ENCODE results near the gene C11orf21. TPM values are rescaled to one million over a fixed set of nuclear protein-coding genes. Genes with fewer than 3 reads are reported as not detected.

C11orf21 gene
- total and polyA plus RNA-seq, 2 of the 8 experiments (the other 6 are each of a cell fraction or from before 2014, with no cell fraction given) = not detected

DNA sequence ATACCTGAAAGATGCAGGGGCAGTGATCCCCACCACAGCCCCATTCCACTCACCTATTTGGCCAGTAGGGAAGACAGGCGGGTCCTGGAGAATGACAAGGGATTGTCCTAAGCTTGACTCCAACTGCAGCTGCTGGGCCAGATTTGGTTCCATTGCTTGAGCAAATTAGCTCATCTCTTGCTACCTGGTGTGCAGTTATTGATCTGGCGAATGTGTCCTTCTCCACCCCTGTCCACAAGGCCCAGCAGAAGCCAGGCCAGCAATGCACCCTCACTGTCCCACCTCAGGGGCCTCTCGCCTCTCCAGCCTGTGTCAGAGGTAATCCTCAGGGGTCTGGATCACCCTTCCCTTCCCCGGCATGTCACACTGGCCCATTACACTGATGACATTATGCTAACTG lies 23.4 kb upstream of the C11orf21 start:
- CTCF ChIA-PET (ENCODE audit: partially characterized antibody) = interaction anchor here (0.6 to 2.2 kb wide), 3 partner anchors 8 to 20 kb away, joined by 3 to 10 read pairs (median 4); no protein-coding TSS in a partner anchor
- Histone ChIP-seq H3K4ac (replicated peaks; ENCODE audit: insufficient read length, low read depth, low read length) (no peak overlapping the region), H2BK15ac (ENCODE audit: low read length) (no peak overlapping the region), H4K5ac (ENCODE audit: insufficient read length, low read depth, low read length) (no peak overlapping the region), H2BK5ac (ENCODE audit: low read depth, low read length) (no peak overlapping the region), H3K79me1 (ENCODE audit: low read depth, low read length) (no peaks in the 10 kb centered on the region), H3K27ac (ENCODE audit: low read depth, low read length) (no peak overlapping the region), H2AK5ac (ENCODE audit: low read depth, low read length) (no peak overlapping the region), H4K91ac (replicated peaks; ENCODE audit: insufficient read length, low read length) (no peak overlapping the region), H3K23ac (ENCODE audit: insufficient read length) (no peak overlapping the region), H3K36me3 (ENCODE audit: control insufficient read depth in 2 of 4, insufficient read depth in 4 of 4, low read length in 3 of 4) (no peaks in the 10 kb centered on the region), H3K56ac (replicated peaks; ENCODE audit: insufficient read length, low read depth, low read length) (no peak overlapping the region), H2BK20ac (ENCODE audit: low read length) (no peak overlapping the region), H3K9me3 (ENCODE audit: insufficient read depth in 2 of 2, low read depth in 1 of 2, low read length in 1 of 2) (peaks cover 0 to under 1% of the 10 kb centered on the region in 2 experiments; a peak in 1 of 4 replicates), H3K4me3 (ENCODE audit: extremely low read depth in 1 of 4, insufficient read depth in 2 of 4, low read depth in 3 of 4, low read length in 4 of 4) (no peak overlapping the region), H4K20me1 (replicated peaks in 1 of 2; ENCODE audit: control insufficient read depth in 1 of 2, insufficient read depth in 2 of 2, low read length in 2 of 2) (no peaks in the 10 kb centered on the region), H3K9ac (replicated peaks in 1 of 4; ENCODE audit: extremely low read depth in 1 of 4, low read depth in 3 of 4, low read length in 3 of 4) (no peak overlapping the region), H3K4me1 (replicated peaks in 1 of 4; ENCODE audit: control insufficient read depth in 3 of 4, insufficient read depth in 4 of 4, low read length in 3 of 4) (no peaks in the 10 kb centered on the region), H3K23me2 (ENCODE audit: low read depth, low read length) (no peaks in the 10 kb centered on the region), H3K18ac (ENCODE audit: extremely low read depth, low read length) (no peak overlapping the region), H2BK120ac (replicated peaks; ENCODE audit: low read depth, low read length) (no peak overlapping the region), H3K79me2 (ENCODE audit: control insufficient read depth in 1 of 2, insufficient read depth in 2 of 2, low read length in 2 of 2) (no peaks in the 10 kb centered on the region), H2AFZ (ENCODE audit: low read length) (no peak overlapping the region), H3K4me2 (ENCODE audit: insufficient read depth in 1 of 2, low read depth in 2 of 2, low read length in 2 of 2) (no peak overlapping the region), H4K8ac (ENCODE audit: extremely low read depth, insufficient read depth, low read length) (no peak overlapping the region), H3K14ac (ENCODE audit: insufficient read length) (no peak overlapping the region), H3K27me3 (replicated peaks in 1 of 4; ENCODE audit: control insufficient read depth in 3 of 4, extremely low read depth in 1 of 4, insufficient read depth in 3 of 4, low read length in 3 of 4) (no peaks in the 10 kb centered on the region), H2BK12ac (ENCODE audit: low read depth, low read length) (no peak overlapping the region)
- DNase-seq (ENCODE audit: low read depth in 1 of 2, low spot score in 2 of 2) (no peak), FAIRE-seq (no peak)
- WGBS, 2 experiments (ENCODE audit: extremely low coverage in 1 of 2, insufficient coverage in 1 of 2, insufficient read length in 1 of 2, insufficient replicate concordance in 2 of 2, low coverage in 1 of 2, low lambda C conversion rate in 2 of 2, missing lambda C conversion rate in 1 of 2) = 86% methylated on average over 4 of the region's 4 CpGs; no CpG with 5 or more reads in 1 of the 2 experiments
- TF ChIP-seq RBBP5 (IDR thresholded peaks at IDR 0.05; ENCODE audit: borderline replicate concordance, low read depth, low read length) = no peak
- TF ChIP-seq YY1 (IDR thresholded peaks at IDR 0.05; ENCODE audit: low read depth, low read length) = no peak
- no peak for TF ChIP-seq CTBP2 (IDR thresholded peaks at IDR 0.05; ENCODE audit: borderline replicate concordance, insufficient read depth, insufficient read length, low read length)
- no peak for TF ChIP-seq ASH2L (IDR thresholded peaks at IDR 0.05; ENCODE audit: low read length)
- no peak for TF ChIP-seq SP2 (IDR thresholded peaks at IDR 0.05; ENCODE audit: low read length)
- no peak for TF ChIP-seq CHD2 (IDR thresholded peaks at IDR 0.05; ENCODE audit: low read length)
- no peak for TF ChIP-seq JUN (IDR thresholded peaks at IDR 0.05; ENCODE audit: low read depth, low read length)
- no peak for TF ChIP-seq CEBPB (IDR thresholded peaks at IDR 0.05; ENCODE audit: low read depth, low read length)
- TF ChIP-seq ZNF274 (IDR thresholded peaks at IDR 0.05; ENCODE audit: borderline replicate concordance, extremely low read depth, low read length) = no peak
- TF ChIP-seq CBX5 (IDR thresholded peaks at IDR 0.05; ENCODE audit: low read depth, low read length) = no peak
- no peak for TF ChIP-seq ATF2 (IDR thresholded peaks at IDR 0.05; ENCODE audit: low read length)
- no peak for TF ChIP-seq SUZ12 (IDR thresholded peaks at IDR 0.05; ENCODE audit: low read length)
- POLR2A ChIA-PET (ENCODE audit: partially characterized antibody) = no interaction called here

Data from H1 (cell line).